DMS114 treated with DMSO at 0.1 percent for 48 hours (cell line): ENCODE data around the gene TXNDC16.
"Not testable (repeated sequence)": the region's sequence is repeated elsewhere in the genome, so short reads cannot be mapped to it uniquely, and the experiment has no call there.

ENCODE experiments used
- DNase-seq: peaks from one replicate; lab custom pipeline; 2025; ENCODE audit not compliant: unreplicated experiment; lab: John Stamatoyannopoulos, UW

TXNDC16 gene

DNA sequence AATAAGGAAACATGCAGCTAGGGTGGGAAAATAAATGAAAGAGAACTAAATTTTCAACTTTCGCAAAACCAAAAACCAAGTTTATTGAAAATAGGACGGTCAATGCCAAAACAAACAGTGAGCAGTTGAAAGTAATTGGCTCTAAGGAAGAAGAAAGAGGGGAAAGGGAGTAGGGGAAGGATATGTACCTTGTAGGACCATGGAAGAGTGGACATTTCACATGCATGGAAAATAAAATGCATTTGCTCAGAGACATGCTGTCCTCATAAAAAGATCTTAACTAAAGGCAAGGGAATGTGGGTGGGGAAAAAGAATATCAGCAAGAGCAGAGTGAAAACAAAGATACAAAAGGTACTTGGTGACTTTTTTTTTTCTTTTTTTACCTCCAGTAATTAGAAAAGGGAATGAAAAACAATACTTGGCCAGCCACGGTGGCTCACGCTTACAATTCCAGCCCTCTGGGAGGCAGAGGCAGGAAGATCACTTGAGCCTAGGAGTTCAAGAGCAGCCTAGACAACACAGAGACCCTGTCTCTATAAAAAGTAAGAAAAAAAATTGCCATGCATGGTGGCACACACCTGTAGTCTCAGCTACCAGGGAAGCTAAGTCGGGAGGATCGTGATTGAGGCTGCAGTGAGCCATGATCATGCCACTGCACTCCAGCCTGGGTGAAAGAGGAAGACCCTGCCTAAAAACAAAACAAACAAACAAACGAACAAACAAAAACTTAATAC is 6.6 kb downstream of the TXNDC16 start:
- DNase-seq: no peak

DNA sequence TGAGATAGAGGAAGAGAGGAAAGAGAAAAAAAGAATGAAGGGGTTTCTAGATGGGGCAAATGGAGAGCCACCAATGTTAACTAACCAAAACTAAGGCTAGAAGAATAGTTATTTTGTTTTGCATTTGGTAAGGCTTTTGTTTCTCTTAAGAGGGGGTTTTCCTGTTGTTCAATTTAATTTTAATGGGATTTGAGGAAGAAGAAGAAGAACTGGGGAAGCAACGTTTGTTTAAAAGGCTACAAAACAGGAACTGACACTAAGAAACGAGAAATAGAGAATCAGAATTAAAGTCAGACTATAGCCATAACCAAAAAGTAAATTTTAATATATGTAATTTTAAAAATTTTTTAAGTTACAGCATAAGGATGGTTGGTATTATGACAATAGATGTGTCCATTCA is 13.7 kb downstream of the TXNDC16 start:
- DNase-seq: no peak

DNA sequence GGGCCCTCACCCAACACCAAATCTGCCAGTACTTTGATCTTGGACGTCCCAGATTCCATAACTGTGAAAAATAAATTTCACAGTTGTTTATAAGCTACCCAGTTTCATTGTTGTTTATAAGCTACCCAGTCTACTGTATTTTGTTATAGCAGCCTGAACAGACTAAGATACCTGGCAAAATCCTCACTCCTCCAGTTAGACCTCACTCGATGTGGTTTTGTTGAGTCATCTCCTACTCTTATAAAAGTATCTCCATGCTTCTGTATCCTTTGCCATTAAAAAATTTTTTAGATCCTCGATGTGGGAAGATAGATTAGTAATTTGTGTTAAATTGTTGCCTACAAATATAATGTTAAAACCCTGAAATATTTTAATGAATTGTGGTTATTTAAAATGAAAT is 16.0 kb downstream of the TXNDC16 start:
- no peak for DNase-seq

DNA sequence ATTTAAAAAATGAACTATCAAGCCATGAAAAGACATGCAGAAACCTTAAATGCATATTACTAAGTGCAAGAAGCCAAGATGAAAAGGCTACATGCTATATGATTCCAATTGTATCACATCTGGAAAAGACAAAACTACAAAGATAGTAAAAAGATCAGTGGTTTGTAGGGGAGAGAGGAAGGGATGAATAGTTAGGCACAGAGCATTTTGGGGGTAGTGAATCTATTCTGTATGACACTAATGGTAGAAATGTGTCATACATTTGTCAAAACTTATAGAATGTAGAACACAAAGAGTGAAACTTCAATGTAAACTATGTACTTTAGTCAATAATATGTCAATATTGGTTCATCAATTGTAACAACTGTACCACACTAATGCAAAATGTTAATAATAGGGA is 20.8 kb downstream of the TXNDC16 start:
- DNase-seq: no peak

- DNase-seq: no peak
These were observed 25.3 kb downstream of the TXNDC16 start for GRCh38 chr14:52527052-52527451.

DNA sequence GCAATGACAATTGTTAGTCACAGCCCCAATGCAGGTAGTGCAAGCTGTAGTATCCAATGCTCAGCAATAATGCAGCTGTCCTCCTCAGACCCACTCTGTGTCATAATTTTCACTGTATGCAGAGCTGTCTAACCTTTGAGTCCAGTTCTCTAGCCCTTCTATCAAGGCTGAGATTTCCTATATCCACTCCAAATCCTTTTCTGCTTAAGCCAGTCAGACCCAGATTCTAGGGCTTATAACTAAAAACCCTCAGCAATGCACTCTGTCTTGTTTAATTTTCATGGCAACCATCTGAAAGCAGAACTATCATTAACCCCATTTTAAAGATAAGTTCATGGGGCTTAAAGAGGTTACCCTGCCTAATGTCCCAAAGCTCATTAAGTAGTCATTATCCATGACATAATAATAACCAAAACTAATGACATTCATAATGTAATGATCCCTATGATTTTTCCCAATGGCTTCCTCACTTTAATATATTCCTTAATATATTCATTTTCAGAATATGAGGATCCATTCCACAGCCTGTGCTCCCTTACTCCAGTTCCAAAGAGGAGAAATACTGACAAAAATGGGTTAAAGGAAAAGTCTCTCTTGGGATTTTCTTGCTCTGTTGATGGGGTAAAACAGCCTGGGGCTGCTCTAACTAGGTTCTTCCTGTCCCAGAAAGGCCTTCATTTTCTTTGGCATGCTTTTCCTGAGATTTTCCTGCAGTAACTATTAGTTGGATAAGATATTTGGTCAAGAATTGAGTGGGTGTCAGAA is 29.5 kb downstream of the TXNDC16 start:
- DNase-seq: no peak

DNA sequence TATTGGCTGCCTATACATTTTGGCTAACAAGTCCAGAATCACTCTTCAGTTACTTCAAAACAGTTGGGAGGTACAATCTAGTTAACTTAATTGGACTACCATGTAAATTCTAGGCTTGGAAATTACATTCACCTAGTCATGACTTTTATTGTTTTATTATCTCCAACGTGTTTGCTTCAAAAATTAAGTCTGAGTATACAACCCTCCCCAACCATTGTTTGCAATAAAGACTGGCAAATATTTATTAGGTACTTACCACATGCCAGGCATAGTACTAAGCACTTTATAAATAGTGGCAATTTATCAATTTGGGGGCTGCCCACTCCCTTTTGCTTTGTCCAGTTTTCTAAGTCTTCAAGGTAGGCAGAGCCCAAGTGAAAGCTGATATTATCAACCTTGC is 30.3 kb downstream of the TXNDC16 start:
- no peak for DNase-seq

- DNase-seq: no peak
These were observed 38.1 kb downstream of the TXNDC16 start for GRCh38 chr14:52514046-52514811.

DNA sequence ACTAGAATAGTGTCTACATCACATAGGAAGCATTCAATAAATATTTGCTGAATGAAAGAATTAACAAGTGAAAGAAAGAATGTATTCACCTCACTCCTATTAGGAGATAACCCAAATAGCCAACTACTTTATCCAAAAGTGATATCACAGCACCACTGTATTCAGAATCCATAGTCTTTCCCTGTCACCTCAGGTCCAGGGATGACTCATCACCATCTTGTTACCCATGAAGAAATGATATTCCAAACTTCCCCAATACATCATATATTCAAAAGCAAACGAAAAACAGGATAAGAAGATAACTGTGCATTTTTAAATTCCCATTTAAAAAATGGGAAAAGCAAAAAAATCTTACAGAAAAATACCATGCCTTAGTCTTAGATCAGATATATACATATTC is 39.1 kb downstream of the TXNDC16 start:
- no peak for DNase-seq

- DNase-seq: no peak
These were observed 57.9 kb downstream of the TXNDC16 start for GRCh38 chr14:52494444-52494843.

- no peak for DNase-seq
These were observed 66.8 kb downstream of the TXNDC16 start for GRCh38 chr14:52485350-52485960.

DNA sequence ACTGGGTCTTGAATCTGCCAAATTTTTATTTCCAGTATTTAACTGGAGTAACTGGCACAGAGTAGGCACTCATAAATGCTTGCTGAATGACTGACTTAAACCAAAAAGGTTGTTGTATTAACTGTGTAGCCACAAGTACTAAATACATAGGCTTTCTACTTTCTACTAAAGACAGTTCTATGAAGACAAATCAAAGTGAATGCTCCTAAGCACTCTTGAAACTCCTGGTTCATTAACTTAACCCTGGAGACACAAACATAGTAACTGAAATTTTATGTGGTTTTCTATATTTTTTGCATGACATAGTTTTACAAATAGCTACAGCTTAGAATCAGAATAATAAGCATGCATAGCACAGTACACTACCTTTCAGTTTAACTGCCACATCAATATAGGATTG is 70.4 kb downstream of the TXNDC16 start:
- no peak for DNase-seq

DNA sequence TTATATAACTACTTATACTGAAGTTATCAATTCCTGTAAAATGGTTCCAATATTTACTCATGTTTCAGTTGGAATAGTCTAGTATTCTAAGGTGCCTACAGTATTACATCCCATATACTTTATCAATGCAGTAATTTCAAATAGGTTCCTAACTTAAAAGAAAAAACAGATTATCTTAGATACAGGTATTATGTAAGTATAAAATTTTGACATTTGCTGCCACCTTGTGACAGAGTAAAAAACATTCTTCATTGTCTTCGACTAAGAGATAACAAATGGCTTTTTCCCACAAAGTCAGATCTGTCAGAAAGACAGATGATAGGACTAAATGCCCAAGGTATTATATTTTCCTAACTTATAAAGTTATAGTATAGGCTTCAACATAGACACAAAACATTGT is 78.7 kb downstream of the TXNDC16 start:
- DNase-seq: peak; percentile 4

DNA sequence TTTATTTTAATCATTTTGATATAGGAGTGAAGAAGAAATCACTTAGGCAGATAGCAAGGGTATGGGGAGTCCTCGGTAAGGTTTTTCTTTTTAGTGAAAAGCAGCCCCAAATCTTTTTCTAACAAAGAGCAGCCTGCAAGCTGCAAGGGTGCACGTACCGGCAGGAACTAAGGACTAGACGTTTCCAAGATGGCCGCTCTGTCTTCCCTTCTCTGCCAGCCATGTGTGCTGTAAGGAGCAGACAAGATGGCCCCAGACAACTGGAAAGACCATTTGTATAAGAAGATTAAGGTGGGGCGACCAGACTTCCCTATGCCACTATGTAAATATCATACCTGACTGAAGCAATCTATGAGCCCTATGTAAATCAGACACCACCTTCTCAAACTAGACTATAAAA is 79.6 kb downstream of the TXNDC16 start:
- DNase-seq: no peak

GRCh38 chr14:52472251-52472650 is 80.1 kb downstream of the TXNDC16 start:
- not testable (repeated sequence) for DNase-seq

- DNase-seq: no peak
These were observed 84.6 kb downstream of the TXNDC16 start for GRCh38 chr14:52467515-52468266.

DNA sequence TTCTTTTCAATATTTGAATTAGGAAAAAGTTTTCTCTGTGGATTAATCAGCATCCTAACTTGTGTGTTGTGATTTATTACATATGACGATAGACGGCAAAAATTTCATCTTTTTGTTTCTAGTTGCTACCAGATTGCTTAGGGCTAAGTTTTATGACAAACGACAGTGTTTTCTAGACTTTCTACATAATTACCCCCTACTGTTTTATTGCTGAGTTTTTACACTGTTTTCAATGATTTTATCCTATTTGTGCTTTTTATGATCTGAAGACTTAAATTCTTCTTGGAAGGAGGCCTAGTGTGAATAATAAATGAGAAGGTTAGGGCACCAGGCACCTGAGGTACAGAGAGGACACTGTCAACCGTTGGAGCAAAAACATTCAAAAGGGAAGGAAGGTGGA is 88.1 kb downstream of the TXNDC16 start:
- DNase-seq: no peak

- no peak for DNase-seq
These were observed 88.9 kb downstream of the TXNDC16 start for GRCh38 chr14:52463375-52463774.

DNA sequence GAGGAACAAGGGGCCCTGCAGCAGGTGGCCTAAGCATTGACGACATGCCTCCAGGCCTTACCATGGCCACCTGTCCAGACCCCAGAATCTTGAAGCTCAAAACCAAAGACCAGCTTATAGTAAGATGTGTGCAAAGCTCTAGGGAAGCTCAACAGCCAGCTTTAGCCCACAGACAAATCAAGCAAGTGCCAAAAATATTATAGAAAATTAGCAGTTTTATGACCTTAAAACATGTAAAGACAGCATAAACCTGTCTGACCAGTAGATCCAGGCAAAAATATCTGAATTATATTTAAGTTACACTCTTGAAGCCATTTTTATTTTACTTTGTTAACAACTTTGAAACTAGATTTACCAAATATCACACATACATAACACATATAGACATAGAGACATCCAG is 90.6 kb downstream of the TXNDC16 start:
- DNase-seq: no peak

GRCh38 chr14:52458721-52459085 is 93.6 kb downstream of the TXNDC16 start:
- DNase-seq: no peak

DNA sequence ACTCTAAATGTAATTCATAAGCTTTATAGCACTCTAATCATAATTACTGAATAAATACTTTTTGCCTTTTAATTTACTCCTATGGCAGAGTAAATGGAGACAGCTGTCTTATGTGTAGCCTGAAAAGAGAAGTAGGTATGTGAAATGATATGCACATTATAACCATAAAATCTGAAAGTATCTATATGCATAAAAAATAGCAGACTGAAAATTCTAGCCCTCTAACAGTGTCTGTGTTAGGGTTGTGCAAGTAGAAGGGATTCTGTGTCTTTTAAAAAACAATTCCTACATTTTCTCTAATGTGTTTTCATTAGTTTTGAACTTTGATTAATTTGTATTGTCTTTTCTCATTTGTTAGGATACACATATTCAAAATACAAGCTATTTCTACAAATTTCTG is 94.9 kb downstream of the TXNDC16 start:
- DNase-seq: no peak
